A549 (cell line): ENCODE data around the gene TCF3. TPM values are rescaled to one million over a fixed set of nuclear protein-coding genes. Genes with fewer than 3 reads are reported as not detected.

Source experiments
- ATAC-seq, 2 experiments: fragments of 200-7000 bp in 1 of 2; fragments of >200 bp in 1 of 2; cut with Nextera tagmentation in 1 of 2; cut with Tn5 transposase in 1 of 2; 3 replicates each; pipeline versions ENCODE4 v1.8.0 to v1.9.1; 2018 to 2020; ENCODE audit warnings: mild to moderate bottlenecking in 1 of 2, moderate library complexity in 1 of 2
- CTCF ChIA-PET: fragments of 300-600 bp; sonication (Branson Sonifier 250); formaldehyde crosslinking; extraction: SDS; loops from one replicate; lab custom pipeline; 2021; ENCODE audit warnings: antibody characterized with exemption, inconsistent platforms; lab: Yijun Ruan, JAX
- POLR2A ChIA-PET: fragments of 350-600 bp; formaldehyde crosslinking; extraction: SDS; loops from one replicate; lab custom pipeline; 2021; ENCODE audit warnings: antibody characterized with exemption, inconsistent platforms; lab: Yijun Ruan, JAX
- DNase-seq, 2 experiments: peaks; one replicate each; pipeline versions ENCODE4 v3.0.0 to v3.0.0-alpha.2; 2011 to 2016; ENCODE audit warnings: low read depth in 1 of 2, low spot score in 1 of 2
- FAIRE-seq: peaks from 2 replicates; lab custom pipeline; 2011; peaks lifted over from hg19 to GRCh38; lab: Jason Lieb, UNC
- H3K27ac ChIP-seq, 2 experiments: fragments of >200 bp; sonication (Bioruptor Twin); formaldehyde crosslinking; 3 replicates each; pipeline ENCODE4 v1.5.1; 2016 to 2017
- H3K4me1 ChIP-seq: fragments of >200 bp; sonication (Bioruptor Twin); formaldehyde crosslinking; 3 replicates; pipeline ENCODE4 v1.6.1; 2016
- H3K4me2 ChIP-seq: fragments of >200 bp; sonication (Bioruptor Twin); formaldehyde crosslinking; 3 replicates; pipeline ENCODE4 v1.6.1; 2016
- H3K4me3 ChIP-seq: fragments of >200 bp; sonication (Bioruptor Twin); formaldehyde crosslinking; 3 replicates; pipeline ENCODE4 v1.5.1; 2016
- H3K9me3 ChIP-seq: fragments of >200 bp; sonication (Bioruptor Twin); formaldehyde crosslinking; 3 replicates; pipeline ENCODE4 v1.6.1; 2016
- BCL3 ChIP-seq: fragments of >200 bp; sonication (Bioruptor Twin); formaldehyde crosslinking; IDR thresholded peaks from 3 replicates; pipeline ENCODE4 v1.6.1; 2016
- BHLHE40 ChIP-seq: IDR thresholded peaks from 2 replicates; pipeline ENCODE4 v1.6.1; 2012; ENCODE audit warnings: low read depth, low read length, inconsistent platforms
- CBX2 ChIP-seq: fragments of 200-600 bp; sonication (generic); IDR thresholded peaks from 2 replicates; pipeline ENCODE4 v1.6.1; 2016; ENCODE audit warnings: low read depth, mild to moderate bottlenecking, borderline replicate concordance
- CBX8 ChIP-seq: fragments of 200-600 bp; sonication (generic); IDR thresholded peaks from 2 replicates; pipeline ENCODE4 v1.6.1; 2016
- CEBPB ChIP-seq, 2 experiments: fragments of >200 bp in 1 of 2; sonication (Bioruptor Twin) in 1 of 2; formaldehyde crosslinking in 1 of 2; IDR thresholded peaks; 2 replicates each; pipeline ENCODE4 v1.6.1; 2012 to 2016
- CHD2 ChIP-seq: fragments of 150-350 bp; IDR thresholded peaks from 2 replicates; pipeline ENCODE4 v1.6.1; 2014; ENCODE audit warnings: low read length; ENCODE audit not compliant: partially characterized antibody
- EP300 ChIP-seq, 2 experiments: fragments of >200 bp; sonication (Bioruptor Twin); formaldehyde crosslinking; IDR thresholded peaks; 2 replicates in 1 of 2; 3 replicates in 1 of 2; pipeline ENCODE4 v1.6.1; 2016 to 2017
- FOSB ChIP-seq: fragments of 250-450 bp; sonication (Bioruptor Pico); IDR thresholded peaks from 2 replicates; pipeline ENCODE4 v1.5.0; 2020; ENCODE audit warnings: mild to moderate bottlenecking, moderate library complexity
- FOSL2 ChIP-seq, 2 experiments: fragments of 450-650 bp in 1 of 2; fragments of >200 bp in 1 of 2; sonication (Bioruptor Twin) in 1 of 2; formaldehyde crosslinking; IDR thresholded peaks; 2 replicates each; pipeline versions ENCODE4 v1.5.0 to v1.6.1; 2016 to 2020; ENCODE audit warnings: mild to moderate bottlenecking in 1 of 2, moderate library complexity in 1 of 2
- FOXS1 ChIP-seq: fragments of 250-450 bp; sonication (Bioruptor Pico); IDR thresholded peaks from 2 replicates; pipeline ENCODE4 v1.5.0; 2020; ENCODE audit warnings: mild to moderate bottlenecking, moderate library complexity
- HES2 ChIP-seq: fragments of >200 bp; sonication (Bioruptor Twin); formaldehyde crosslinking; IDR thresholded peaks from 2 replicates; pipeline ENCODE4 v1.6.1; 2016
- HMGXB4 ChIP-seq: fragments of 250-450 bp; sonication (Bioruptor Pico); IDR thresholded peaks from 2 replicates; pipeline ENCODE4 v1.5.0; 2021; ENCODE audit warnings: mild to moderate bottlenecking, moderate library complexity, borderline replicate concordance
- HOXB13 ChIP-seq: fragments of 250-450 bp; sonication (Bioruptor Pico); IDR thresholded peaks from 2 replicates; pipeline ENCODE4 v1.5.0; 2020; ENCODE audit warnings: low read depth, mild to moderate bottlenecking, moderate library complexity
- HOXB5 ChIP-seq: fragments of 250-450 bp; sonication (Bioruptor Pico); IDR thresholded peaks from 2 replicates; pipeline ENCODE4 v1.5.0; 2020; ENCODE audit warnings: mild to moderate bottlenecking, moderate library complexity
- JUN ChIP-seq, 2 experiments: fragments of >200 bp; sonication (Bioruptor Twin); formaldehyde crosslinking; IDR thresholded peaks; 2 replicates in 1 of 2; 3 replicates in 1 of 2; pipeline ENCODE4 v1.6.1; 2016 to 2017
- JUNB ChIP-seq: fragments of >200 bp; sonication (Bioruptor Twin); formaldehyde crosslinking; IDR thresholded peaks from 2 replicates; pipeline ENCODE4 v1.6.1; 2016
- KDM5A ChIP-seq: fragments of 200-600 bp; sonication (generic); IDR thresholded peaks from 2 replicates; pipeline ENCODE4 v1.6.1; 2016; ENCODE audit warnings: antibody characterized with exemption, mild to moderate bottlenecking
- MAZ ChIP-seq: fragments of 150-350 bp; IDR thresholded peaks from 2 replicates; pipeline ENCODE4 v1.6.1; 2014; ENCODE audit warnings: antibody characterized with exemption, low read depth, low read length, borderline replicate concordance
- MYC ChIP-seq: IDR thresholded peaks from 2 replicates; pipeline ENCODE4 v1.6.1; 2012; ENCODE audit warnings: mild to moderate bottlenecking, inconsistent platforms, low read length, improper control_type of control experiment, borderline replicate concordance
- PHF8 ChIP-seq: fragments of 200-600 bp; sonication (generic); IDR thresholded peaks from 2 replicates; pipeline ENCODE4 v1.6.1; 2016; ENCODE audit warnings: low read depth, mild to moderate bottlenecking, antibody characterized with exemption, moderate library complexity, borderline replicate concordance
- POLR2A ChIP-seq: IDR thresholded peaks from 2 replicates; pipeline ENCODE4 v1.6.1; 2012; ENCODE audit warnings: mild to moderate bottlenecking, low read length
- RCOR1 ChIP-seq: fragments of 150-350 bp; IDR thresholded peaks from 2 replicates; pipeline ENCODE4 v1.6.1; 2014; ENCODE audit warnings: antibody characterized with exemption, low read length, low read depth
- RFX5 ChIP-seq: fragments of 450-650 bp; IDR thresholded peaks from 2 replicates; pipeline ENCODE4 v1.7.1; 2014; ENCODE audit warnings: antibody characterized with exemption, mild to moderate bottlenecking, moderate library complexity
- RNF2 ChIP-seq: fragments of 200-600 bp; sonication (generic); IDR thresholded peaks from 2 replicates; pipeline ENCODE4 v1.6.1; 2016; ENCODE audit warnings: low read depth, mild to moderate bottlenecking, antibody characterized with exemption, moderate library complexity, borderline replicate concordance
- SMC3 ChIP-seq: fragments of >200 bp; sonication (Bioruptor Twin); formaldehyde crosslinking; IDR thresholded peaks from 3 replicates; pipeline ENCODE4 v1.6.1; 2018; ENCODE audit warnings: inconsistent platforms
- SREBF2 ChIP-seq: fragments of 450-650 bp; IDR thresholded peaks from 2 replicates; pipeline ENCODE4 v1.6.1; 2014; ENCODE audit warnings: mild to moderate bottlenecking, moderate library complexity
- TFCP2L1 ChIP-seq: fragments of 250-450 bp; sonication (Bioruptor Pico); IDR thresholded peaks from 2 replicates; pipeline ENCODE4 v1.5.0; 2021; ENCODE audit warnings: mild to moderate bottlenecking
- ZC3H11A ChIP-seq: fragments of 450-650 bp; IDR thresholded peaks from 2 replicates; pipeline ENCODE4 v1.6.1; 2014; ENCODE audit warnings: antibody characterized with exemption, mild to moderate bottlenecking
- ZFP36 ChIP-seq: fragments of 450-650 bp; IDR thresholded peaks from 2 replicates; pipeline ENCODE4 v1.6.1; 2014; ENCODE audit warnings: borderline replicate concordance; ENCODE audit not compliant: partially characterized antibody
- ZNF302 ChIP-seq: fragments of 250-450 bp; sonication (Bioruptor Pico); IDR thresholded peaks from 2 replicates; pipeline ENCODE4 v1.9.0; 2021; ENCODE audit warnings: inconsistent platforms, mild to moderate bottlenecking, moderate library complexity
- ZSCAN20 ChIP-seq: fragments of 250-450 bp; sonication (Bioruptor Pico); IDR thresholded peaks from 2 replicates; pipeline ENCODE4 v1.8.0; 2022; ENCODE audit warnings: mild to moderate bottlenecking, moderate library complexity
- WGBS: methylation state at CpG from one replicate; pipeline ENCODE4 v1.1.6; 2017; ENCODE audit errors: missing lambda C conversion rate; 5-methylcytosine and 5-hydroxymethylcytosine counted together
- polyA plus RNA-seq, 4 experiments: library from polyadenylated mRNA; depleted of rRNA in 3 of 4; stranded (reverse); fragments of >200 nt; fragmentation: RNase III in 1 of 4; extraction: RNeasy Plus Mini Kit Qiagen cat#74134 plus additional on column Dnase treatment in 1 of 4; gene quantifications; 2 replicates in 3 of 4; 3 replicates in 1 of 4; pipeline ENCODE4 v1.2.3, GENCODE V29; 2011 to 2017

TCF3 gene
- polyA plus RNA-seq, 2 of the 4 experiments (the other 2 are of a cell fraction): 25.6 to 52.6 TPM

- no peak for TF ChIP-seq RCOR1
- TF ChIP-seq JUN (IDR thresholded peaks at IDR 0.05): no peak
- TF ChIP-seq BCL3: no peak
- no peak for TF ChIP-seq BHLHE40
- TF ChIP-seq RFX5: no peak
- no peak for TF ChIP-seq HOXB13
- TF ChIP-seq RNF2: no peak
- TF ChIP-seq CEBPB (IDR thresholded peaks at IDR 0.05): no peak
- no peak for TF ChIP-seq JUNB
- TF ChIP-seq TFCP2L1 (CRISPR knock-in tag): no peak
- no peak for TF ChIP-seq CBX8
- no peak for TF ChIP-seq ZSCAN20
- TF ChIP-seq KDM5A: no peak
- TF ChIP-seq FOXS1 (CRISPR knock-in tag): no peak
- TF ChIP-seq ZC3H11A: no peak
- no peak for TF ChIP-seq MAZ
- TF ChIP-seq ZNF302 (CRISPR knock-in tag): no peak
- TF ChIP-seq ZFP36: no peak
- TF ChIP-seq HOXB5 (CRISPR knock-in tag): no peak
- no peak overlapping the region for H3K27ac ChIP-seq
- WGBS: 90% methylated on average over 18 of the region's 20 CpGs
- H3K4me3 ChIP-seq: no peak overlapping the region
- no peak overlapping the region for H3K4me2 ChIP-seq
- ChIA-PET CTCF (interaction anchor here (1.4 to 2.1 kb wide), 2 partner anchors 11 to 34 kb away, joined by 3 to 5 read pairs; no protein-coding TSS in a partner anchor), POLR2A (no interaction called here)
- FAIRE-seq: no peak
- no peaks in the 10 kb centered on the region for H3K9me3 ChIP-seq
- DNase-seq: no peak
- no peak for ATAC-seq
- H3K4me1 ChIP-seq: no peaks in the 10 kb centered on the region
Observed at GRCh38 chr19:1580382-1580781, 72.0 kb downstream of the TCF3 start.

GRCh38 chr19:1579222-1579621 lies 73.2 kb downstream of the TCF3 start:
- Histone ChIP-seq H3K4me1 (no peaks in the 10 kb centered on the region), H3K4me2 (no peak overlapping the region), H3K27ac (no peak overlapping the region), H3K4me3 (no peak overlapping the region), H3K9me3 (no peaks in the 10 kb centered on the region)
- FAIRE-seq (no peak), ATAC-seq (no peak), DNase-seq (no peak)
- ChIA-PET CTCF (interaction anchor here (0.6 to 2.0 kb wide), 5 partner anchors 9 to 665 kb away, joined by 3 to 7 read pairs (median 3); no protein-coding TSS in a partner anchor), POLR2A (interaction anchor here (0.6 kb wide), 1 partner anchor 13 kb away, joined by 3 read pairs; no protein-coding TSS in a partner anchor)
- WGBS: 96% methylated on average over 20 of the region's 20 CpGs
- TF ChIP-seq PHF8 (no peak), JUNB (no peak), SMC3 (no peak), POLR2A (no peak), FOSB (CRISPR knock-in tag) (no peak), RCOR1 (no peak), CBX8 (no peak), TFCP2L1 (CRISPR knock-in tag) (no peak), SREBF2 (no peak)

- Histone ChIP-seq H3K4me1 (no peaks in the 10 kb centered on the region), H3K4me3 (no peak overlapping the region), H3K27ac (no peak overlapping the region), H3K4me2 (no peak overlapping the region), H3K9me3 (no peaks in the 10 kb centered on the region)
- DNase-seq (no peak), FAIRE-seq (no peak), ATAC-seq (no peak; a peak in 1 of 6 replicates)
- ChIA-PET CTCF (interaction anchor here (2.0 kb wide), 1 partner anchor 32 kb away, joined by 7 read pairs; no protein-coding TSS in a partner anchor), POLR2A (no interaction called here)
- TF ChIP-seq HOXB13 (no peak), RFX5 (no peak), EP300 (IDR thresholded peaks at IDR 0.05) (no peak), CBX2 (no peak), ZC3H11A (no peak), PHF8 (no peak), FOSL2 (IDR thresholded peaks at IDR 0.05) (no peak), FOSL2 (CRISPR knock-in tag; IDR thresholded peaks at IDR 0.05) (no peak), BHLHE40 (no peak), HMGXB4 (no peak), HES2 (no peak), CHD2 (no peak), MYC (no peak)
- 94% methylated on average over 40 of the region's 49 CpGs for WGBS
Observed at GRCh38 chr19:1577929-1578618, 74.3 kb downstream of the TCF3 start.
